SJSA1 (cell line): Measurements from ENCODE around the gene MBTD1. TPM values are rescaled to one million over a fixed set of nuclear protein-coding genes. Genes with fewer than 3 reads are reported as not detected.

Experiments used
- DNase-seq, 2 experiments: peaks; one replicate each; pipeline ENCODE4 v3.0.0-alpha.2; 2015 to 2020; ENCODE audit warnings: low spot score in 2 of 2, low read depth in 1 of 2
- H3K27ac ChIP-seq: fragments of 250-450 bp; sonication (Bioruptor Pico); 2 replicates; pipeline ENCODE4 v1.5.1; 2020; ENCODE audit warnings: mild to moderate bottlenecking, moderate library complexity
- H3K27me3 ChIP-seq: fragments of 250-450 bp; sonication (Bioruptor Pico); replicated peaks from 2 replicates; pipeline ENCODE4 v1.5.1; 2020; ENCODE audit warnings: mild to moderate bottlenecking, moderate library complexity
- H3K36me3 ChIP-seq: fragments of 250-450 bp; sonication (Bioruptor Pico); 2 replicates; pipeline ENCODE4 v1.5.1; 2020; ENCODE audit warnings: mild to moderate bottlenecking
- H3K4me1 ChIP-seq: fragments of 250-450 bp; sonication (Bioruptor Pico); replicated peaks from 2 replicates; pipeline ENCODE4 v1.6.1; 2021; ENCODE audit warnings: mild to moderate bottlenecking
- H3K4me3 ChIP-seq: fragments of 250-450 bp; sonication (Bioruptor Pico); 2 replicates; pipeline ENCODE4 v1.5.1; 2020; ENCODE audit warnings: mild to moderate bottlenecking
- H3K9me3 ChIP-seq: fragments of 250-450 bp; sonication (Bioruptor Pico); replicated peaks from 2 replicates; pipeline ENCODE4 v1.5.1; 2020; ENCODE audit warnings: mild to moderate bottlenecking
- total RNA-seq: library from RNA; depleted of rRNA; stranded (reverse); fragments of >200 nt; shearing (Covaris generic); gene quantifications from 2 replicates; pipeline ENCODE4 v1.2.3, GENCODE V29; 2014

Gene MBTD1
- total RNA-seq, 1 experiment from 2014 or later, result 11.3 TPM

- Histone ChIP-seq H3K36me3 (peaks cover 53% of the 10 kb centered on the region), H3K27me3 (no peaks in the 10 kb centered on the region), H3K9me3 (no peaks in the 10 kb centered on the region; the same call in 1 of the 2 replicates), H3K4me3 (peak overlapping the region; percentile 93), H3K27ac (peak overlapping the region; percentile 100; the same call in 1 of the 2 replicates), H3K4me1 (peaks cover 22% of the 10 kb centered on the region)
- peak in 1 of 2 experiments; percentile 23 for DNase-seq
Observed at GRCh38 chr17:51261024-51261963, 1.4 kb upstream of the MBTD1 start.

DNA sequence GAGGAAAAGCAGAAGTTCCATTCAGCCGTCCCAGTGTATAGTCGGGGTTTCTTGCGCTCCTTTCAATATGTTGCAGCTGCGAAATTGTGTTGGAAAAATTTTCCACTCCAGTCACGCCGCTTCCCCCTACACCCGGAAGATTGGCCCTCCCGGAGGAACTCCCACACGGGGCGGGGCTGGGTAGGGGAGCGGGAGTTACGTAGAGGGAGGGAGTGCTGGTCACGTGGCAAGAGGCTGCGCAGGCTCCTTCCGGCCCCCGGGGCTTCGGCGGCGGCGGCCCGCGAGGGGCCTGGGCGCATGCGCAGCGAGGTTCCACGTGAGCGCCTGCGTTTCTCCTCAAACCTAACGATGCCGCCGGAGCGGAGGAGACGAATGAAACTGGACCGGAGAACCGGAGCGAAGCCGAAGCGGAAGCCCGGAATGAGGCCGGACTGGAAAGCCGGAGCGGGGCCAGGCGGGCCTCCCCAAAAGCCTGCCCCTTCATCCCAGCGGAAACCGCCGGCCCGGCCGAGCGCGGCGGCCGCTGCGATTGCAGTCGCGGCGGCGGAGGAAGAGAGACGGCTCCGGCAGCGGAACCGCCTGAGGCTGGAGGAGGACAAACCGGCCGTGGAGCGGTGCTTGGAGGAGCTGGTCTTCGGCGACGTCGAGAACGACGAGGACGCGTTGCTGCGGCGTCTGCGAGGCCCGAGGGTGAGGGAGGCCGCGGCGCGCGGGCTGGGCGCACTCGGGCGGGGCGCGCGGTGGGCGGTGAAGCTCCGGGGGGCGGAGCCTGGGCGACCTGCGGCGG lies 581 bp upstream of the MBTD1 start, which contains the start of gene UTP18:
Gene UTP18 (plus strand): TSS at position 310 of the 787 bp plus-strand sequence. CDS start 39 bp downstream, at position 349.
- H3K4me3 ChIP-seq, result peak within 1 kb of the TSS; percentile 93
- H3K4me1 ChIP-seq, result peaks cover 22% of the 10 kb centered on the region
- H3K27me3 ChIP-seq, result no peaks in the 10 kb centered on the region
- no peaks in the 10 kb centered on the region; the same call in 1 of the 2 replicates for H3K9me3 ChIP-seq
- peak; percentile 99 to 100 for DNase-seq
- H3K36me3 ChIP-seq, result peaks cover 52% of the 10 kb centered on the region
- peak within 1 kb of the TSS; percentile 100 for H3K27ac ChIP-seq

DNA sequence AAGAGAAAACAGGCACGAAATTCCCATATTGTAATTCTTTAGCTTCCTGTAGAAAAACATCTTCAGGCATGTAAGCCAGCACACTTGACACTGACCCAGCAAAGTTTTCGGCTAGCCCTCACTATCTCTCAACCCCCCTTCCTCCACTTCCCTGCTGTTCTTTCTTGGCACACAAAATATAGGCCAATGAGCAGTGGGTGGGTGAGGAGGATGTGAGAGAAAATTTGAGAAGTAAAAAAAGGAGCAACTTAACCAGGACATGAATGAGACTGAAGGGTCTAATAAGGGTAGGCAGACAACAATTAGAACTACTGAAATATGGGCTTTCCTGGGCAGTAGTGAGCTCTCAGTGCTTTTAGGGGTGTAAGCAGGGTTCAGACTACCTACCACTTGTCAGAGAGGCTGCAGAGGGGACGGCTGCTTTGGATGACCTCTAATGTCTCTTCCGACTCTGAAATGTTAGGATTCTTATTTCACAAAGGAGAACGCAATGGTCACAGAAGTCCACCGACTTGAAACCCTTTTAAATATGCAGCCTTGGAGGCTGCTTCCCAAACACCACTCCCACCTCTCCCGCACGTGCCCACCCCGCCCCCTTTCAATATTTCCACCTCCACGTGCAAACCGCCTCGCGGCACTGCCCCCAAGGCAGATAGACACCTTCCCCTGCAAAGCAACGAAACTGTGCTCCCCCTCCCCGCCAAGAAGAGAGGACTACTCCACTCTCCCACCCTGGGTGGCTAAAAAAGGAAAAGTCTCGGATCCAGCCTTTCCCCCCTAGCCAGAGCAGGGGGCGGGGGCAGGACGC lies 889 bp downstream of the MBTD1 start:
- H3K9me3 ChIP-seq, result no peaks in the 10 kb centered on the region; the same call in 1 of the 2 replicates
- no peak for DNase-seq

DNA sequence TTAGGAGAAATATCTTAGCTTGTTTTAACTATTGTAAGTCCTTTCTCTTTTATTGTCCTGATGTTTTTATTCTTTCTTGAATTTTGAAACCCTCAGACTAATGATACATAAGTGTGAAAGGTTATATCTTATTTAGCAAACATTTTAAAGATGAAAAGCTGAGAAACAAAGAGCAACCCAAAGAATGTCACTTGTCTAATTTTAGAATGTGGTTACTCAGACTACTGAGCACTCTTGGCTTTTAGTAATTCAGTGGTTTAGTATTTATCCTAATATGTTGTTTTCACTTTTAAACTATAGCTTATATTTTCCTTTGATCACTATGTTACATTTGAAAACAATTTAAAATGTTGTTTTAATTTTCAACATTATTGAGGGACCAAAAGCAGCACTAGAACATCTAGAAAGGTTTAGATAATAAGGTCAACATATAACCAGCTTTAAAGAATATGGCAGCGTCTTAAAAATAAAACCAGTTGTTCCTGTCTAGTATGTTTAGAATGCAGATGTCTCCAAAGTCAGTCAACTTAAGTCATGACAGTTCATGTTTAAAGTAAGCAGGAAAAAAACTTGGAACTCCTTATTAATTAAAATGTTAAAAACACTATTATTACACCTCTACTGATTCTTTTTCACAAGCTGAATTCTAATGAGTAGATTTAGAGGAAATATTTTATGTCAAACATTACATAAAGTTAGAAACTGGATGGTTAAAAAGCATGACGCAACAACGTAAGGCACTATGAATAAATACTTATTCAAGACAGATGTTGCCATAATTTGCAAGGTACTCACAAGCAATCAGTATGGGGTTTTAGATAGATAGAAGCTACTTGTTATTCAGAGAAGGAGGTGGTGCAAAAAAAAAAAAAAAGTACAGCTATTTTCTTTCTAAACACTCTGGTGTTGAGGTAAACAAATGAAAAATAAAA lies 2.4 kb downstream of the MBTD1 start:
- no peak overlapping the region for H3K4me3 ChIP-seq
- H3K27me3 ChIP-seq, result no peaks in the 10 kb centered on the region
- H3K4me1 ChIP-seq, result peaks cover 17% of the 10 kb centered on the region
- no peak overlapping the region for H3K27ac ChIP-seq
- H3K9me3 ChIP-seq, result no peaks in the 10 kb centered on the region; the same call in 1 of the 2 replicates
- no peak for DNase-seq
- H3K36me3 ChIP-seq, result peaks cover 32% of the 10 kb centered on the region

More for the DNA sequence above, 889 bp downstream of the MBTD1 start:
- no peaks in the 10 kb centered on the region for H3K27me3 ChIP-seq
- no peak overlapping the region for H3K27ac ChIP-seq
- H3K4me1 ChIP-seq, result peaks cover 22% of the 10 kb centered on the region
- peak overlapping the region; percentile 93 for H3K4me3 ChIP-seq
- H3K36me3 ChIP-seq, result peaks cover 45% of the 10 kb centered on the region

DNA sequence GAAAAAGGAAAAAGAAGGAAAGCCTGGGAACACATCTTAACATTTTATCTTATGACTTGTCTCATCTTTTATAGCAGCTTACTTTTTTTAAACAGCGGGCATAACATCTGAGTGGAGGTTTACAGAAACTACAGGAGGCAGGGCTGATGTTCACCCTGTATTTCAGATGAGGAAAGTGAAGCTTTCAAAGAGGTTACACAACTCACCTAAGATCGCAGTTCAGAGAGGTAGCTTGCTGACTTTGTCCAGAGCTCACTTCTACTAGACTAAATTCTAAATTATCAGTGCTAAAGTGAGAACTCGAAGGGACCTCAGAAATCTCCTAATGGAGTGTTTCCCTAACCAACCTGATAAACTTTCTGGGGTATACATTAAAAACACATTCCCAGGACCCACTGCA lies 3.7 kb downstream of the MBTD1 start:
- H3K27ac ChIP-seq, result no peak overlapping the region
- H3K36me3 ChIP-seq, result peaks cover 30% of the 10 kb centered on the region
- H3K4me3 ChIP-seq, result no peak overlapping the region
- H3K27me3 ChIP-seq, result no peaks in the 10 kb centered on the region
- peaks cover 19% of the 10 kb centered on the region for H3K4me1 ChIP-seq
- no peak for DNase-seq
- H3K9me3 ChIP-seq, result no peaks in the 10 kb centered on the region; the same call in 1 of the 2 replicates

DNA sequence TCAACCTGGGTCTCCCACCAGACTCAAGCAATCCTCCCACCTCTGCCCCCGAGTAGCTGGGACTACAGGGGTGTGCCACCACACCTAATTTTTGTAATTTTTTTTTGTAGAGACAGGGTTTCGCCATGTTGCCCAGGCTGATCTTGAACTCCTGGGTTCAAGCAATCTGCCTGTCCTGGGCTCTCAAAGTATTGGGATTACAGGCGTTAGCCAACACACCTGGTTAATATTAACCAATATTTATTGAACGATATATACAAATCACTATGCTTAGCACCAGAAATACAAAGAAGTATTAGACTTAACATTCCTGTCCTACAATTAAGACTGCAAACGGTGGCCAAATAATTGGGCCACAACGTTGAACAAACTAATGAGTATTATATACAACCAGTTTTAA lies 4.2 kb downstream of the MBTD1 start:
- DNase-seq, result no peak
- Histone ChIP-seq H3K4me1 (peaks cover 21% of the 10 kb centered on the region), H3K27me3 (no peaks in the 10 kb centered on the region), H3K27ac (no peak overlapping the region), H3K4me3 (no peak overlapping the region), H3K9me3 (no peaks in the 10 kb centered on the region; the same call in 1 of the 2 replicates), H3K36me3 (peaks cover 25% of the 10 kb centered on the region)

DNA sequence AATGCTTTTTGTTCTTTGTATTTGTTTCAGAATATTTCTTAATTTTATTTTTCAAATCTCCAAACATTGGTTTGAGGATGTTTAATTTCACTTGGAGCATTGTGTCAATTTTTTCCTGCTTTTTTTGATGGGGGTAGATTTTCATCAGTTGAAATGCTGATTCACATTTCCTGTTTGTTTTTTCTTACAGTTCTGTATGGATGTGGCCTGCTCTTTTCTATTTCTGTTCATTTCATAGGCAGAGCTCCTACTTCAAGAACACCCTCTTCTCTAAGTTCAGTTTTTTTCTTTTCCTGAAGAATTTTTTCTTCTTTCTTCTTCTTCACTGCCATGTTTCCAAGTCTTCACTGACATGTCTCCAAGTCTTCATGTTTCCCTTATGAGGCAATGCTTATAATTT lies 8.8 kb downstream of the MBTD1 start:
- H3K27ac ChIP-seq, result peak overlapping the region; percentile 62
- peak in 1 of 2 experiments; percentile 57 for DNase-seq
- no peak overlapping the region for H3K4me3 ChIP-seq
- H3K27me3 ChIP-seq, result no peaks in the 10 kb centered on the region
- H3K4me1 ChIP-seq, result peaks cover 19% of the 10 kb centered on the region
- H3K36me3 ChIP-seq, result peaks cover 21% of the 10 kb centered on the region
- no peaks in the 10 kb centered on the region for H3K9me3 ChIP-seq

DNA sequence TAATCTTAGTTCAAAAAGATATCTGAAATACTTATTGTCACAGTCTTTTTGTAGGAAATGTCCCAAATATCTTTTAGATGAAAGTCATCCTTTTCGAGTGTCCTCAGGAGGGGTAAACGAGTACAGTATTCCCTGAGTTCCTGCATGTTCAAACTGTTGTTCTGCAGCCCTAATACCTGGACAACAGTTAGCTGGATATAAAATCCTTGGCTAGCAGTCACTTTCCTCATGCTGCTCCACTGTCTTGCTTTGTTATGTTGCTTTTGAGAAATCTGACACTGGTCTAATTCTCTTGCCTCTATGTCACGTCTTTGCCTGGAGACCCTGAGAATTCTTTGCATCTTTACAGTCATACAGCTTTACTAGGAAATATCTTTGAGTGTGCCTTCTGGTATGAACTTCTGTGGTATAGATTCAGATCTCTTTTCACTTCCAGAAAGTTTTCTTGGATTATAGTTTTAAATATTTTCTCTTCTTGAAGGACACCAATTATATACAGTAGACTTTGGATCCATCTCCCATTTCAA lies 9.5 kb downstream of the MBTD1 start:
- Histone ChIP-seq H3K4me1 (peaks cover 19% of the 10 kb centered on the region), H3K4me3 (no peak overlapping the region), H3K36me3 (peaks cover 18% of the 10 kb centered on the region), H3K27ac (peak overlapping the region; percentile 62), H3K9me3 (no peaks in the 10 kb centered on the region), H3K27me3 (no peaks in the 10 kb centered on the region)
- no peak for DNase-seq

DNA sequence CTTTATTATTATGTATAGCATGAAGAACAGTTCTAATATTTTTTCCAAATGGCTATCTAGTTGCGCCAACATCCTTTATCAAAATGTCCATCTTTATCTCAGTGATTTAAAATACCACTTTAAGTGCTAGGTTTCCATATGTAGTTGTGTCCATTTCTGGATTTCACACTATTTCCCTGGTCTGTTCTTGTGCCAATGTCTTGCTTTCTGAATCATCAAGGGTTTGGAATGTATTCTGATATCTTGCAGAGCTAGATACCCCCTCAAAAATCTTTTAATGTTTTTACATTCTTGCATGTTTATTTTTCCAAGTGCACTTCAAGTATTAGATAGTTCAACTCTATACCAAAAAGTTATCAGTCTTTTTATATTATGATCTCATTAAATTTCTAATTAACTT lies 14.3 kb downstream of the MBTD1 start:
- peaks cover 13% of the 10 kb centered on the region for H3K36me3 ChIP-seq
- no peak for DNase-seq
- H3K4me3 ChIP-seq, result no peak overlapping the region
- H3K4me1 ChIP-seq, result peaks cover 4% of the 10 kb centered on the region
- H3K27ac ChIP-seq, result no peak overlapping the region
- H3K27me3 ChIP-seq, result no peaks in the 10 kb centered on the region
- H3K9me3 ChIP-seq, result no peaks in the 10 kb centered on the region

DNA sequence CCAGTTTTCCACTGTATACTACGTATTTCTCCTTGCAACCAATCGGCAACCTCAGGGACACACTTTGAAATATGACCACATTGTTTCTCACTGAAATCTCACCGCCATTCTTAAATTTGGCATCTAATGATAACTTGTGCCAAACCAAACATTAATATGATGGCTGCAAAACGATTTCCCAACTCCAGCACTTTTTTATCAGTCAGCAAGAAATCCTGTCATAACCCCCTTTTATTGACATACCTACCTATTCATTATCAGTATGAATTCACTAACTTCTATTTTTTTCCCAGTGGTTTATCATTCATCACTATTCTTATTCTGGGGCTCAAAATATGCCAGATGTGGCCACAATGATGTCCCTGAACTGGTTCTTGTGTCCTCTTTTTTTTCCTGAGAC lies 15.8 kb downstream of the MBTD1 start:
- DNase-seq, result no peak
- no peak overlapping the region for H3K27ac ChIP-seq
- no peaks in the 10 kb centered on the region for H3K27me3 ChIP-seq
- H3K9me3 ChIP-seq, result no peaks in the 10 kb centered on the region
- peaks cover 8% of the 10 kb centered on the region for H3K36me3 ChIP-seq
- no peak overlapping the region for H3K4me3 ChIP-seq
- no peaks in the 10 kb centered on the region for H3K4me1 ChIP-seq

GRCh38 chr17:51240275-51240674 lies 19.6 kb downstream of the MBTD1 start:
- Histone ChIP-seq H3K4me3 (no peak overlapping the region), H3K36me3 (peaks cover 8% of the 10 kb centered on the region), H3K4me1 (no peaks in the 10 kb centered on the region), H3K27ac (no peak overlapping the region), H3K9me3 (no peaks in the 10 kb centered on the region), H3K27me3 (no peaks in the 10 kb centered on the region)
- DNase-seq, result no peak

DNA sequence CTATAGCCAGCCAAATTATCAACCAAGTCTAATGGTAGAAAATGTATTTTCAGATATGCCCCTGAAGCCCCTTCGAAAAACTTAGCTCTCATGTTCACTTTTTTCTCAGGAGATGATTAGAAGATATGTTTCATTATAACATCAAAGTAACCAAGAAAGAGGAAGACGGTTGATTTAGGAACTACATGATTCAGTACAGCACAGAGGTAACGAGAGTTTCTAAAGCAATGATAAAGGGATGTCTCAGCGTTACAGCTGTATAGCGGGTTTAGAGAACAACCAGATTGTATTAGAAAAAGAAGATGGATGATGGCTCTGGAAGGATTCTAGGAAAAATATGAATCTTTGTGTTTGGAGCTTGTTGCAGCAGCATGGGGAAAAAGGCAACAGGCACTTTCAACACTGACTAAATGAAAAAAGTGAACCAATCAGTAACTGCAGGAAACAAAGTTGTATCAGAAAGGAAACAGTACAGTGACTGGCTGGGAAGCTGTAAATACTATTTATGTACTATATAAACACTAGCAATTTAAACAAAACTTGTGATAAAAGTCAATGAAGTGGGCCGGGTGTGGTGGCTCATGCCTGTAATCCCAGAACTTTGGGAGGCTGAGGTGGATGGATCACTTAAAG lies 21.5 kb downstream of the MBTD1 start:
- DNase-seq, result no peak
- Histone ChIP-seq H3K9me3 (no peaks in the 10 kb centered on the region), H3K27ac (no peak overlapping the region), H3K27me3 (no peaks in the 10 kb centered on the region), H3K4me3 (no peak overlapping the region), H3K4me1 (no peaks in the 10 kb centered on the region), H3K36me3 (peaks cover 8% of the 10 kb centered on the region)
